ENCODE measurements around the gene LHFPL5. TPM values are rescaled to one million over a fixed set of nuclear protein-coding genes. Genes with fewer than 3 reads are reported as not detected.

The LHFPL5 gene
- total RNA-seq (2022; extraction: Qiagen RNA extraction; ENCODE audit: low read depth) = 0.06 to 0.17 TPM (median 0.10 TPM) in 3 of 5 replicates, not detected in the others

GRCh38 chr6:35804996-35805736 lies at the start of gene LHFPL5:
Gene LHFPL5 (plus strand): TSS chr6:35805352. CDS start chr6:35805671, 319 bp downstream.

DNA sequence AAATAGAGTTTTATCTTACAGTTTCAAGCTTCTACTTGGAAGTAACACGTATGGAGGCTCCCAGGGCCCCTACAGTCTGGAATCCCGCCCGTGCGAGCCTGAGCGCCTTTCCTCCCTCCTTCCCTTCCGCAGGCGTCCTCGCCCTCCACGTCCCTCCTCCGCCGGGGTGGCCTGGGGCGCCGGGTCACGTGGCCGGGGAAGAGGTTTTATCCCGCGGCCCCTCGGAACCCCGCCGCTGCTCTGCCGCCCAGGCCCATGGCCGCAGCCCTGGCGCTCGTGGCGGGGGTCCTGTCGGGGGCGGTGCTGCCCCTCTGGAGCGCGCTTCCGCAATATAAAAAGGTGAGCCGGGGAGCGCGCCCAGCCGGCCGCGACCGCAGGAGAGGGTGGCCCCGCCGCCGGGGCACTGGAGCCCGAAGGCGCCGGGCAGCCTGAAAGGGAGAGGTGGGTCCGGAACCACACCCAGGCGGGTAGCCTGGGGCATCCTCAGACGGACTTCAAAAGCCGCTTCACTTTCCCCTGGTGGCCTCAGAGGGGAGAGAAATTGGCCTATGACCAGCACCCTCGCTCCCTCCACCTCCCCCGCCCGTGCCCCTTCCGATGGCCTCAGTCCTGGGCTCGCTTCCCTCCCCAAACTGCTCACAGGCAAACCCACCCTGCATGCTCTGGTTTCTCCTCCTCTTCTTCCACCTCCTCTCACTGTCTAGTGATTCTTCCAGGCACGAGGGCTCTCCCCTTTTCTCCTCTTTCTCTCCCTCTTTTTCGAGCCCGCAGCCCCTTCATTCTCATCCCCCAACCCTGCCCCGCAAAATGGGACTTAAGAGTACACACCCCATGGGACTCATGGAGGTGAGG lies 28.6 kb upstream of the LHFPL5 start, which contains the start of gene CLPSL2:
Gene CLPSL2, plus strand, starts transcription at position 235 of the 852 bp plus-strand sequence. Its CDS starts 21 bp downstream, at position 256.

DNA sequence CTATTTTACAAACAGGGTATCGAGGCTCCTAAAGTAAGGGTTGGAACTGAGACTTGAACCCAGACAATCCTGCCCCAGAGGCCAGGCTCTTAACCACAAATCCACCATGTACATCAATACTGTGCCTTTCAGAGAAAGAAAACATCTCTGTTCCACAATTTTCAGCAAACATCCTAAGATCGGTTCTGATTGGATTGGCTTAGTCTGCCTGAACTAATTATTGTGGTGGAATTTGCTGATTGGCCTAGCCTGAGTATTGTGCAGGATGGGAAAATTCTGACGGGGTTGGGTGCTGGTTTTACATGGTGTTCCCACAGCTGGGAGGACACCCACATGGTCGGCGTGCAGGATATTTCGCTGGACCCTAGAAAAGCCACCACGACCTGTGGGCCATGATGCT lies 24.4 kb upstream of the LHFPL5 start, which contains the start of gene CLPSL1:
Gene CLPSL1, plus strand, starts transcription at position 301 of the 400 bp plus-strand sequence. Its CDS starts 92 bp downstream, at position 393.

Other genes starting within 250 kb of the LHFPL5 start
- 40.6 to 57.1 TPM (median 47.9 TPM) in 5 replicates for gene FKBP5, start 116.4 kb upstream of the LHFPL5 start, total RNA-seq (2022; extraction: Qiagen RNA extraction; ENCODE audit: low read depth)
- 0.25 to 0.63 TPM (median 0.35 TPM) in 5 replicates for gene ARMC12, start 68.3 kb upstream of the LHFPL5 start, total RNA-seq (2022; extraction: Qiagen RNA extraction; ENCODE audit: low read depth)
- 0.79 to 2.0 TPM (median 1.3 TPM) in 4 of 5 replicates, not detected in the other for gene CLPSL2, start 28.8 kb upstream of the LHFPL5 start, total RNA-seq (2022; extraction: Qiagen RNA extraction; ENCODE audit: low read depth)
- gene CLPSL1, start 24.3 kb upstream of the LHFPL5 start, total RNA-seq (2022; extraction: Qiagen RNA extraction; ENCODE audit: low read depth) = not detected in 5 replicates
- not detected in 5 replicates for gene CLPS, start 8.0 kb upstream of the LHFPL5 start, total RNA-seq (2022; extraction: Qiagen RNA extraction; ENCODE audit: low read depth)
- 24.7 to 39.4 TPM (median 32.6 TPM) in 5 replicates for gene SRPK1, start 115.7 kb downstream of the LHFPL5 start, total RNA-seq (2022; extraction: Qiagen RNA extraction; ENCODE audit: low read depth)
- gene SLC26A8, start 219.3 kb downstream of the LHFPL5 start, total RNA-seq (2022; extraction: Qiagen RNA extraction; ENCODE audit: low read depth) = not detected in 5 replicates
- 21.7 to 28.6 TPM (median 25.7 TPM) in 5 replicates for gene MAPK14, start 222.5 kb downstream of the LHFPL5 start, total RNA-seq (2022; extraction: Qiagen RNA extraction; ENCODE audit: low read depth)

Measured in A549 treated with GW870086 at 1 μM for 4 hours (cell line).